ENCODE results near the gene NBEA. TPM values are rescaled to one million over a fixed set of nuclear protein-coding genes. Genes with fewer than 3 reads are reported as not detected.

Gene NBEA
- total RNA-seq, 2 donors from 2014 or later, result 7.7 to 10.2 TPM

DNA sequence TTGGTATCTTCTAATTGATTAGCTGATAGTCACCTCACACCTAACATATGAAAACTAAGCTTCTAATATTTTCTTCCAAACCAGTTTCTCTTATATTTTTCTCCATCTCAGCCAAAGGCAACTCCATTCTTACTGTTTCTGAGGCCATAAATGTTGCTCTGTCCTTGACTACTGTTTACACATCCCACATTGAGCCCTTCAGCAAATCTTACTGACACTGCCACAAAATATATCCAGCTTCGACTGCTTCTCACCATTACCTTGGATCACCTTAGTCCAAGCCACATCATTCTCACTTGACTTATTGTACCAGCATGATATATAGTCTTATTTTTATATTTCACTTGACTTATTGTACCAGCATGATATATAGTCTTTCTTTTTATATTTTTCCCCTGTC, 412.8 kb downstream of the NBEA start:
- Histone ChIP-seq H3K27ac (no peak overlapping the region), H3K4me3 (no peak overlapping the region), H3K9me3 (no peaks in the 10 kb centered on the region), H3K36me3 (no peaks in the 10 kb centered on the region), H3K4me1 (ENCODE audit: control insufficient read depth in 1 of 2, low read depth in 2 of 2) (no peaks in the 10 kb centered on the region), H3K27me3 (replicated peaks; ENCODE audit: insufficient read depth) (no peaks in the 10 kb centered on the region)
- DNase-seq (ENCODE audit: low spot score), result no peak
- ATAC-seq (ENCODE audit: insufficient number of reproducible peaks, low FRiP score, low read depth), result no peak
- TF ChIP-seq CTCF (IDR thresholded peaks at IDR 0.05), result no peak

DNA sequence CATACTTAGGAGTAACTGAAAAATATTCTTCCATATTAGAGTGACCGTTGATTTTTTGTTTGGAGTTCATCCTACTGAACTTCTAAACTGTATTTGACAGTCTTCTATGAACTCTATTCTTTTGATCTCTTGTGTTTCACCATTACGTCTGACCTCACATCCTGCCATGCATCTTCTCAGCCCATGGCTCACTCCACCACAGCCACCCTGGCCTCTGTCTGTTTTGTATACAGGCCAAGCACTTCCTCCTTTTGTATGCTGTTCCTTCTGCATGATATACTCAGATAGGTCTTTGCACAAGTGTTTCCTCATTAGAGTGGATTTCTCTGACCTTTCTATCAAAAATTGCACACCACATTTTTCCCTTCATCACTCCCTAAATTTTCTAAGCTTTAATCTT, 414.5 kb downstream of the NBEA start:
- Histone ChIP-seq H3K4me1 (ENCODE audit: control insufficient read depth in 1 of 2, low read depth in 2 of 2) (no peaks in the 10 kb centered on the region), H3K9me3 (no peaks in the 10 kb centered on the region), H3K4me3 (no peak overlapping the region), H3K27ac (no peak overlapping the region), H3K36me3 (no peaks in the 10 kb centered on the region), H3K27me3 (replicated peaks; ENCODE audit: insufficient read depth) (no peaks in the 10 kb centered on the region)
- ATAC-seq (ENCODE audit: insufficient number of reproducible peaks, low FRiP score, low read depth), result no peak
- no peak for TF ChIP-seq CTCF (IDR thresholded peaks at IDR 0.05)
- no peak for DNase-seq (ENCODE audit: low spot score)

DNA sequence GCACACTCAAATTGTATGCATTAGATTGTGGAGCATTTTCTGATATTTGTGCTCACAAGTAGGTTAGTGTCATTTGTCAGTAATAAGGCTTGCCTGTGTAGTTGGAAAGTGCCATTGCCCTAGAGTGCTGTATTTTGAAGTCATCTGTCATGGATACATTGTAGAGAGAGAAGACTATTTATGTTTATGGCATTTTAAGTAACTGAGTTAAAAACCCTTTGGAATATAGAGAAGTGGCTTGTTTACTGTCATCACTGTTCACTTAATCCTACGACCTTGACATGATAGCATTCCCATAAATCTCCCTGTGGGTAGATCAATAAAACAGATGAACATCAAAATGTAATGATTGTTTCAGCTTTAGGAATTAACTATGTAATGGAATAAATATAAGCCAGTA, 423.8 kb downstream of the NBEA start:
- ATAC-seq (ENCODE audit: insufficient number of reproducible peaks, low FRiP score, low read depth) (no peak), DNase-seq (ENCODE audit: low spot score) (no peak)
- peaks cover 8% of the 10 kb centered on the region for H3K9me3 ChIP-seq
- no peaks in the 10 kb centered on the region for H3K4me1 ChIP-seq (ENCODE audit: control insufficient read depth in 1 of 2, low read depth in 2 of 2)
- H3K36me3 ChIP-seq, result no peaks in the 10 kb centered on the region
- no peak overlapping the region for H3K4me3 ChIP-seq
- TF ChIP-seq CTCF (IDR thresholded peaks at IDR 0.05), result no peak
- no peak overlapping the region for H3K27ac ChIP-seq
- H3K27me3 ChIP-seq (replicated peaks; ENCODE audit: insufficient read depth), result no peaks in the 10 kb centered on the region

DNA sequence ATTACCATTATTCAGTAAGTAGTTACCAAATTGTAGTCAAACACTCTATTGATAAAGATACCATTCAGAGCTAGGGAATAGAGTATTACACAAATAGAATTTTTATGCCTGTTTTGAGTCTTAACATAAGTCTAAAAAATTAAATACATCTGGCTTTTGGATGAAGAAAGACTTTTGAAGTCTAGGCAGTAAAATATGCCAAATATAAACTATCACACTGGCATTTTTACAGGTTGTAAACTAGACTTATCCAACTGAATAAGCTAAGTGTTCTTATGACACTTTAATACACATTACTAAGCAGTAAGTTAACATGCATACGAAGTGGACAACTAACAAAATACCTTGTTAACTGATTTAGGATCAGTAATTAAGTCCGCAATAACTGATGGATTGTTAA, 425.5 kb downstream of the NBEA start:
- TF ChIP-seq CTCF (IDR thresholded peaks at IDR 0.05), result no peak
- Histone ChIP-seq H3K27ac (no peak overlapping the region), H3K4me1 (ENCODE audit: control insufficient read depth in 1 of 2, low read depth in 2 of 2) (no peaks in the 10 kb centered on the region)

GRCh38 chr13:35378939-35379338, 436.9 kb downstream of the NBEA start:
- no peak for DNase-seq (ENCODE audit: low spot score)
- Histone ChIP-seq H3K36me3 (no peaks in the 10 kb centered on the region), H3K27me3 (replicated peaks; ENCODE audit: insufficient read depth) (no peaks in the 10 kb centered on the region), H3K4me1 (ENCODE audit: control insufficient read depth in 1 of 2, low read depth in 2 of 2) (peaks cover 0 to 6% of the 10 kb centered on the region in 2 donors), H3K27ac (no peak overlapping the region), H3K4me3 (no peak overlapping the region), H3K9me3 (no peaks in the 10 kb centered on the region)
- TF ChIP-seq CTCF (IDR thresholded peaks at IDR 0.05), result no peak
- no peak for ATAC-seq (ENCODE audit: insufficient number of reproducible peaks, low FRiP score, low read depth)

More for the DNA sequence above, 425.5 kb downstream of the NBEA start:
- DNase-seq (ENCODE audit: low spot score), result no peak
- Histone ChIP-seq H3K36me3 (no peaks in the 10 kb centered on the region), H3K4me3 (no peak overlapping the region), H3K27me3 (replicated peaks; ENCODE audit: insufficient read depth) (no peaks in the 10 kb centered on the region), H3K9me3 (peaks cover 21% of the 10 kb centered on the region)
- ATAC-seq (ENCODE audit: insufficient number of reproducible peaks, low FRiP score, low read depth), result no peak

All from thoracic aorta (tissue), 2 donors.